Choroid plexus epithelial cell (primary cell): Measurements from ENCODE around the gene CNGA3.
"Not testable (repeated sequence)": the region's sequence is repeated elsewhere in the genome, so short reads cannot be mapped to it uniquely, and the experiment has no call there.

Experiments used
- DNase-seq: peaks from one replicate; pipeline ENCODE4 v3.0.0-alpha.2; 2010; ENCODE audit warnings: low read depth
- H3K4me3 ChIP-seq: 2 replicates; pipeline ENCODE4 v1.5.1; 2011; ENCODE audit warnings: low read depth, mild to moderate bottlenecking, control low read depth, low read length, moderate library complexity
- CTCF ChIP-seq: conservative IDR thresholded peaks from 2 replicates; pipeline ENCODE4 v1.5.1; 2011; ENCODE audit warnings: low read depth, mild to moderate bottlenecking, control low read depth, inconsistent platforms, low read length, moderate library complexity

CNGA3 gene

GRCh38 chr2:98426771-98427170 lies 80.5 kb downstream of the CNGA3 start:
- TF ChIP-seq CTCF = no peak
- no peak for DNase-seq
- no peak overlapping the region for H3K4me3 ChIP-seq

GRCh38 chr2:98432145-98432544 lies 85.9 kb downstream of the CNGA3 start:
- no peak for DNase-seq
- no peak overlapping the region for H3K4me3 ChIP-seq
- TF ChIP-seq CTCF = no peak

GRCh38 chr2:98433363-98433964 lies 87.2 kb downstream of the CNGA3 start:
- no peak for DNase-seq
- TF ChIP-seq CTCF = no peak
- H3K4me3 ChIP-seq = no peak overlapping the region

GRCh38 chr2:98434492-98434891 lies 88.2 kb downstream of the CNGA3 start:
- DNase-seq = no peak
- TF ChIP-seq CTCF = no peak
- no peak overlapping the region for H3K4me3 ChIP-seq

- DNase-seq = not testable (repeated sequence)
Measured at GRCh38 chr2:98435670-98436069, 89.4 kb downstream of the CNGA3 start.

GRCh38 chr2:98436734-98437133 lies 90.5 kb downstream of the CNGA3 start:
- TF ChIP-seq CTCF = no peak
- DNase-seq = no peak
- H3K4me3 ChIP-seq = no peak overlapping the region

More at GRCh38 chr2:98435670-98436069, 89.4 kb downstream of the CNGA3 start:
- H3K4me3 ChIP-seq = not testable (repeated sequence)

GRCh38 chr2:98438190-98439133 lies 92.2 kb downstream of the CNGA3 start:
- DNase-seq = no peak
- TF ChIP-seq CTCF = no peak
- no peak overlapping the region for H3K4me3 ChIP-seq
